HEK293 (cell line): ENCODE measurements around the gene AKR1C3.

Source experiments
- CTCF ChIA-PET: fragments of 350-600 bp; formaldehyde crosslinking; extraction: SDS; loops from one replicate; lab custom pipeline; 2021; ENCODE audit warnings: antibody characterized with exemption; lab: Yijun Ruan, JAX
- POLR2A ChIA-PET: fragments of 300-600 bp; formaldehyde crosslinking; extraction: SDS; loops from one replicate; lab custom pipeline; 2020; ENCODE audit warnings: antibody characterized with exemption, inconsistent platforms; lab: Yijun Ruan, JAX
- H3K27ac ChIP-seq: fragments of 200-500 bp; sonication (Bioruptor generic); 2 replicates; pipeline ENCODE4 v1.5.1; 2014; ENCODE audit warnings: low read depth, low read length, control low read depth, inconsistent platforms; ENCODE audit errors: extremely low read depth
- H3K36me3 ChIP-seq, 2 experiments: fragments of 200-500 bp in 1 of 2; sonication (Bioruptor generic) in 1 of 2; 1 replicate in 1 of 2; 2 replicates in 1 of 2; pipeline ENCODE4 v1.5.1; 2014 to 2017; ENCODE audit warnings: inconsistent platforms in 2 of 2, low read length in 2 of 2; ENCODE audit not compliant: control insufficient read depth in 2 of 2, insufficient read depth in 1 of 2
- H3K4me1 ChIP-seq: fragments of 200-500 bp; sonication (Bioruptor generic); 2 replicates; pipeline ENCODE4 v1.5.1; 2014; ENCODE audit warnings: mild to moderate bottlenecking, low read length, inconsistent platforms; ENCODE audit not compliant: control insufficient read depth, insufficient read depth
- H3K4me3 ChIP-seq: 2 replicates; pipeline ENCODE4 v1.5.1; 2011; ENCODE audit warnings: low read depth, mild to moderate bottlenecking, control low read depth, low read length, moderate library complexity
- H3K9me3 ChIP-seq: fragments of 200-500 bp; sonication (Bioruptor generic); 2 replicates; pipeline ENCODE4 v1.5.1; 2014; ENCODE audit warnings: low read depth, low read length, inconsistent platforms; ENCODE audit not compliant: control insufficient read depth, insufficient read depth
- KLF10 ChIP-seq: fragments of 450-650 bp; IDR thresholded peaks from 2 replicates; pipeline ENCODE4 v1.5.1; 2018; ENCODE audit warnings: missing biosample characterization, mild to moderate bottlenecking, missing genetic modification characterization
- KLF7 ChIP-seq: fragments of 450-650 bp; formaldehyde crosslinking; IDR thresholded peaks from 2 replicates; pipeline ENCODE4 v1.5.1; 2016; ENCODE audit warnings: missing biosample characterization, missing genetic modification characterization, borderline replicate concordance
- REPIN1 ChIP-seq: fragments of 450-650 bp; formaldehyde crosslinking; IDR thresholded peaks from 2 replicates; pipeline ENCODE4 v1.5.1; 2017; ENCODE audit warnings: missing biosample characterization, missing genetic modification characterization, low read depth
- SCRT2 ChIP-seq: fragments of 450-650 bp; formaldehyde crosslinking; IDR thresholded peaks from 2 replicates; pipeline ENCODE4 v1.5.1; 2016; ENCODE audit warnings: missing biosample characterization, missing genetic modification characterization
- ZBTB6 ChIP-seq: fragments of 450-650 bp; formaldehyde crosslinking; IDR thresholded peaks from 2 replicates; pipeline ENCODE4 v1.5.1; 2017; ENCODE audit warnings: missing biosample characterization, missing genetic modification characterization
- ZFHX2 ChIP-seq: fragments of 450-650 bp; formaldehyde crosslinking; conservative IDR thresholded peaks from 2 replicates; pipeline ENCODE4 v1.5.1; 2016; ENCODE audit warnings: missing biosample characterization, missing genetic modification characterization
- ZNF10 ChIP-seq: fragments of 450-650 bp; formaldehyde crosslinking; IDR thresholded peaks from 2 replicates; pipeline ENCODE4 v1.5.1; 2017; ENCODE audit warnings: missing biosample characterization, missing genetic modification characterization
- ZNF169 ChIP-seq: fragments of 450-650 bp; formaldehyde crosslinking; IDR thresholded peaks from 2 replicates; pipeline ENCODE4 v1.5.1; 2016; ENCODE audit warnings: missing biosample characterization, missing genetic modification characterization
- ZNF174 ChIP-seq: fragments of 450-650 bp; formaldehyde crosslinking; IDR thresholded peaks from 2 replicates; pipeline ENCODE4 v1.5.0; 2017; ENCODE audit warnings: missing biosample characterization, mild to moderate bottlenecking, missing genetic modification characterization
- ZNF184 ChIP-seq: fragments of 450-650 bp; IDR thresholded peaks from 2 replicates; pipeline ENCODE4 v1.5.1; 2018; ENCODE audit warnings: missing biosample characterization, mild to moderate bottlenecking, missing genetic modification characterization
- ZNF19 ChIP-seq: fragments of 450-650 bp; formaldehyde crosslinking; IDR thresholded peaks from 2 replicates; pipeline ENCODE4; 2016; ENCODE audit warnings: missing biosample characterization, missing genetic modification characterization, low read depth
- ZNF239 ChIP-seq: fragments of 450-650 bp; formaldehyde crosslinking; IDR thresholded peaks from 2 replicates; pipeline ENCODE4 v1.5.1; 2016; ENCODE audit warnings: missing biosample characterization, missing genetic modification characterization
- ZNF350 ChIP-seq: fragments of 450-650 bp; formaldehyde crosslinking; IDR thresholded peaks from 2 replicates; pipeline ENCODE4 v1.5.0; 2017; ENCODE audit warnings: missing biosample characterization, mild to moderate bottlenecking, missing genetic modification characterization
- ZNF394 ChIP-seq: fragments of 450-650 bp; formaldehyde crosslinking; IDR thresholded peaks from 2 replicates; pipeline ENCODE4 v1.5.1; 2016; ENCODE audit warnings: missing biosample characterization, missing genetic modification characterization, mild to moderate bottlenecking, moderate library complexity, borderline replicate concordance
- ZNF398 ChIP-seq: fragments of 450-650 bp; formaldehyde crosslinking; IDR thresholded peaks from 2 replicates; pipeline ENCODE4 v1.5.1; 2017; ENCODE audit warnings: missing biosample characterization, missing genetic modification characterization
- ZNF473 ChIP-seq: fragments of 450-650 bp; formaldehyde crosslinking; IDR thresholded peaks from 2 replicates; pipeline ENCODE4 v1.5.1; 2017; ENCODE audit warnings: missing biosample characterization, missing genetic modification characterization
- ZNF488 ChIP-seq: fragments of 450-650 bp; formaldehyde crosslinking; IDR thresholded peaks from 2 replicates; pipeline ENCODE4 v1.5.1; 2016; ENCODE audit warnings: missing biosample characterization, missing genetic modification characterization
- ZNF548 ChIP-seq: fragments of 450-650 bp; formaldehyde crosslinking; IDR thresholded peaks from 2 replicates; pipeline ENCODE4 v1.5.1; 2016; ENCODE audit warnings: missing biosample characterization, missing genetic modification characterization
- ZNF610 ChIP-seq: fragments of 450-650 bp; formaldehyde crosslinking; IDR thresholded peaks from 2 replicates; pipeline ENCODE4 v1.5.1; 2016; ENCODE audit warnings: missing biosample characterization, missing genetic modification characterization, borderline replicate concordance
- ZNF623 ChIP-seq: fragments of 450-650 bp; formaldehyde crosslinking; IDR thresholded peaks from 2 replicates; pipeline ENCODE4 v1.5.1; 2016; ENCODE audit warnings: missing biosample characterization, missing genetic modification characterization
- ZNF624 ChIP-seq: fragments of 450-650 bp; formaldehyde crosslinking; IDR thresholded peaks from 2 replicates; pipeline ENCODE4 v1.5.1; 2017; ENCODE audit warnings: missing biosample characterization, missing genetic modification characterization
- ZNF658 ChIP-seq: fragments of 450-650 bp; formaldehyde crosslinking; IDR thresholded peaks from 2 replicates; pipeline ENCODE4; 2016; ENCODE audit warnings: missing biosample characterization, missing genetic modification characterization
- ZNF660 ChIP-seq: fragments of 450-650 bp; IDR thresholded peaks from 2 replicates; pipeline ENCODE4 v1.5.1; 2018; ENCODE audit warnings: missing biosample characterization, mild to moderate bottlenecking, missing genetic modification characterization
- ZNF76 ChIP-seq: fragments of 450-650 bp; formaldehyde crosslinking; IDR thresholded peaks from 2 replicates; pipeline ENCODE4; 2016; ENCODE audit warnings: low read depth, missing biosample characterization, missing genetic modification characterization, borderline replicate concordance
- ZNF837 ChIP-seq: fragments of 450-650 bp; formaldehyde crosslinking; IDR thresholded peaks from 2 replicates; pipeline ENCODE4 v1.5.1; 2016; ENCODE audit warnings: missing biosample characterization, missing genetic modification characterization
- ZSCAN23 ChIP-seq: fragments of 450-650 bp; formaldehyde crosslinking; IDR thresholded peaks from 2 replicates; pipeline ENCODE4 v1.5.1; 2016; ENCODE audit warnings: missing biosample characterization, missing genetic modification characterization
- TF ChIP-seq, protein P1 (sequence below): fragments of 450-650 bp; formaldehyde crosslinking; IDR thresholded peaks from 2 replicates; pipeline ENCODE4 v1.5.1; 2016; ENCODE audit warnings: missing biosample characterization, missing genetic modification characterization
- TF ChIP-seq, protein P2 (sequence below): fragments of 450-650 bp; formaldehyde crosslinking; IDR thresholded peaks from 2 replicates; pipeline ENCODE4 v1.5.1; 2016; ENCODE audit warnings: missing biosample characterization, missing genetic modification characterization
- TF ChIP-seq, protein P3 (sequence below): fragments of 450-650 bp; formaldehyde crosslinking; IDR thresholded peaks from 2 replicates; pipeline ENCODE4 v1.5.1; 2017; ENCODE audit warnings: missing biosample characterization, mild to moderate bottlenecking, missing genetic modification characterization, moderate library complexity

AKR1C3 gene

DNA sequence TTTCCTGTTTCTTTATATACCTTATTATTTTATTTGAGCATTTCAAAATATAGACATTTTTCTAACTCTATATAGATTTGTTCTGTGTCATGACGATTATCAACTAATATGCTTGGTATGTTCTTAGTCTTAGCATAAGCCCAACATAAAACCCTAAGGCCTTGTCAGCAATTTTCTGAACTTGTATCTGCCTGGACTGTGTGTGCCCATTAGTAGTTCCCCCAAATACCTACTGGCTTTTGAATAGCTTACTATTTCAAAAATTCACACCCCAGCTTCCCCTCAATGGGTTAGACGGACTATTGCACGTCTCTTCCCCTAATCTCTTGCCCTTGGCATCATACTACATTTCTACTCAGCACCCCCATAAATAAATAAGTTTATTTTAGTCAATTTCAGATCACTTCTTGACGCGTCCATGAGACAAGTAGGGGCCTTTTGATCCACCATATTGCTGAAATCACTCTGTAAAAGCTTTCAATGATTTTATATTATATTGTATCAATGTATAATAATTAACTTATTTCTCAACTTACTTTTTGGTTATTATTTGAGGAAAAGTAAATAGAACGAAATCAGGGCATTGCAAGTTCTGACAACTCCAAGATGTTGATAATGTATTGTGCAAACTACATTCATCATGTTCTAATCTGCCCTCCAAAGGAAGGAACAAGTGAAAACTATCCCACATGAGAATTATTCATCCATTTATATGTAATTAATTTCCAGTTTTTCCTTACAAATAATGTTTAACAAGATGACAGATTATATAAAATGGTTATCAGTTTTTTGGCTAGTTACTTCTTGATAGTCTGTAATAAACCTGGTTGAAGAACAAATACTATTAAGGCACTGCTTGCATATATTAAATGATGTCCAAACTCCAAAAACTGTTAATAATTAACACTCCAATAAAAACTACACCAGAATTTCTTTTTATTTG lies 1.1 kb upstream of the AKR1C3 start (continued):
- TF ChIP-seq ZNF10 (tag by site-specific recombination) (no peak), KLF10 (tag by site-specific recombination) (no peak), ZFHX2 (tag by site-specific recombination) (no peak), ZNF184 (tag by site-specific recombination) (no peak), ZNF660 (no peak), ZNF473 (tag by site-specific recombination) (no peak)

DNA sequence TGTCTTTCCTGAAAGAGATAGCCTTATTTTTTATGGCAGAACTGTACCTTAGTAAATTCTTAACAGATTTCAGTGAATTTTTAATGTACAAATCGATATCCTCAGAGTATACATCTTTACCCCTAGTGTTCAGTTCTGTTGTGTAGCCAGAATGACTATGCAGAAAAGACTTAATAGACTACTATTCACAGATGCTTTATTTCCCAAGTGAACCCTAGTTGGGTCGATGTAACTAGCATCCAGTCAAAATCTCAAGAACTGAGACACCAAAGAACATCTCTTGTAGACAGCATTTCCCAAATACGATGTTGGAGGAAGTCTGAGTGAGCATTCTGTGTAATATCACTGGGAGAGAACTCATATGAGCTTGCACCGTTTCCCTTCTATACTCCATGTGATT lies 1.5 kb downstream of the AKR1C3 start:
- H3K4me1 ChIP-seq = no peaks in the 10 kb centered on the region
- H3K36me3 ChIP-seq = peaks cover 0 to 10% of the 10 kb centered on the region in 2 experiments; a peak in 1 of 3 replicates
- POLR2A ChIA-PET = no interaction called here

GRCh38 chr10:5096108-5096507 lies 1.9 kb downstream of the AKR1C3 start:
- H3K27ac ChIP-seq = no peak overlapping the region
- no peak overlapping the region for H3K4me3 ChIP-seq
- peaks cover 0 to 10% of the 10 kb centered on the region in 2 experiments; a peak in 1 of 3 replicates for H3K36me3 ChIP-seq
- no peaks in the 10 kb centered on the region for H3K9me3 ChIP-seq
- ChIA-PET POLR2A (no interaction called here), CTCF (interaction anchor here (0.6 to 5.4 kb wide), 4 partner anchors 15 to 313 kb away, joined by 3 to 54 read pairs (median 4); no protein-coding TSS in a partner anchor)
- no peaks in the 10 kb centered on the region for H3K4me1 ChIP-seq
- TF ChIP-seq ZNF488 (tag by site-specific recombination) = no peak
- TF ChIP-seq ZNF623 = no peak
- no peak for TF ChIP-seq ZNF239 (tag by site-specific recombination)
- TF ChIP-seq, protein P1, sequence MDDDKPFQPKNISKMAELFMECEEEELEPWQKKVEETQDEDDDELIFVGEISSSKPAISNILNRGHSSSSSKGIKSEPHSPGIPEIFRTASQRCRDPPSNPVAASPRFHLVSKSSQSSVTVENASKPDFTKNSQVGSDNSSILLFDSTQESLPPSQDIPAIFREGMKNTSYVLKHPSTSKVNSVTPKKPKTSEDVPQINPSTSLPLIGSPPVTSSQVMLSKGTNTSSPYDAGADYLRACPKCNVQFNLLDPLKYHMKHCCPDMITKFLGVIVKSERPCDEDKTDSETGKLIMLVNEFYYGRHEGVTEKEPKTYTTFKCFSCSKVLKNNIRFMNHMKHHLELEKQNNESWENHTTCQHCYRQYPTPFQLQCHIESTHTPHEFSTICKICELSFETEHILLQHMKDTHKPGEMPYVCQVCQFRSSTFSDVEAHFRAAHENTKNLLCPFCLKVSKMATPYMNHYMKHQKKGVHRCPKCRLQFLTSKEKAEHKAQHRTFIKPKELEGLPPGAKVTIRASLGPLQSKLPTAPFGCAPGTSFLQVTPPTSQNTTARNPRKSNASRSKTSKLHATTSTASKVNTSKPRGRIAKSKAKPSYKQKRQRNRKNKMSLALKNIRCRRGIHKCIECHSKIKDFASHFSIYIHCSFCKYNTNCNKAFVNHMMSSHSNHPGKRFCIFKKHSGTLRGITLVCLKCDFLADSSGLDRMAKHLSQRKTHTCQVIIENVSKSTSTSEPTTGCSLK (tag by site-specific recombination) = no peak
- TF ChIP-seq ZNF398 = no peak
- TF ChIP-seq ZNF19 (tag by site-specific recombination) = no peak
- TF ChIP-seq SCRT2 (tag by site-specific recombination) = no peak
- TF ChIP-seq ZNF76 (tag by site-specific recombination) = no peak
- no peak for TF ChIP-seq REPIN1

More for the DNA sequence above, 1.5 kb downstream of the AKR1C3 start:
- CTCF ChIA-PET = interaction anchor here (0.6 to 5.4 kb wide), 2 partner anchors 246 to 670 kb away, joined by 6 to 54 read pairs; no protein-coding TSS in a partner anchor
- Histone ChIP-seq H3K9me3 (no peaks in the 10 kb centered on the region), H3K4me3 (no peak overlapping the region), H3K27ac (no peak overlapping the region)
- TF ChIP-seq ZNF169 (tag by site-specific recombination) (no peak), ZNF658 (tag by site-specific recombination) (no peak), ZNF350 (no peak), ZNF394 (tag by site-specific recombination) (no peak), ZBTB6 (tag by site-specific recombination) (no peak), ZNF174 (tag by site-specific recombination) (no peak), ZFHX2 (tag by site-specific recombination) (no peak), ZSCAN23 (tag by site-specific recombination) (no peak), ZNF610 (tag by site-specific recombination) (no peak), ZNF624 (tag by site-specific recombination) (no peak), ZNF548 (tag by site-specific recombination) (no peak), KLF7 (tag by site-specific recombination) (no peak), ZNF837 (tag by site-specific recombination) (no peak)
- TF ChIP-seq, protein P2, sequence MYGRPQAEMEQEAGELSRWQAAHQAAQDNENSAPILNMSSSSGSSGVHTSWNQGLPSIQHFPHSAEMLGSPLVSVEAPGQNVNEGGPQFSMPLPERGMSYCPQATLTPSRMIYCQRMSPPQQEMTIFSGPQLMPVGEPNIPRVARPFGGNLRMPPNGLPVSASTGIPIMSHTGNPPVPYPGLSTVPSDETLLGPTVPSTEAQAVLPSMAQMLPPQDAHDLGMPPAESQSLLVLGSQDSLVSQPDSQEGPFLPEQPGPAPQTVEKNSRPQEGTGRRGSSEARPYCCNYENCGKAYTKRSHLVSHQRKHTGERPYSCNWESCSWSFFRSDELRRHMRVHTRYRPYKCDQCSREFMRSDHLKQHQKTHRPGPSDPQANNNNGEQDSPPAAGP (tag by site-specific recombination) = no peak
- TF ChIP-seq, protein P3, sequence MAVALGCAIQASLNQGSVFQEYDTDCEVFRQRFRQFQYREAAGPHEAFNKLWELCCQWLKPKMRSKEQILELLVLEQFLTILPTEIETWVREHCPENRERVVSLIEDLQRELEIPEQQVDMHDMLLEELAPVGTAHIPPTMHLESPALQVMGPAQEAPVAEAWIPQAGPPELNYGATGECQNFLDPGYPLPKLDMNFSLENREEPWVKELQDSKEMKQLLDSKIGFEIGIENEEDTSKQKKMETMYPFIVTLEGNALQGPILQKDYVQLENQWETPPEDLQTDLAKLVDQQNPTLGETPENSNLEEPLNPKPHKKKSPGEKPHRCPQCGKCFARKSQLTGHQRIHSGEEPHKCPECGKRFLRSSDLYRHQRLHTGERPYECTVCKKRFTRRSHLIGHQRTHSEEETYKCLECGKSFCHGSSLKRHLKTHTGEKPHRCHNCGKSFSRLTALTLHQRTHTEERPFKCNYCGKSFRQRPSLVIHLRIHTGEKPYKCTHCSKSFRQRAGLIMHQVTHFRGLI = no peak
